ENCODE measurements around the gene SOX3. TPM values are rescaled to one million over a fixed set of nuclear protein-coding genes. Genes with fewer than 3 reads are reported as not detected.

Gene SOX3
- total and polyA plus RNA-seq, 4 donors: not detected

DNA sequence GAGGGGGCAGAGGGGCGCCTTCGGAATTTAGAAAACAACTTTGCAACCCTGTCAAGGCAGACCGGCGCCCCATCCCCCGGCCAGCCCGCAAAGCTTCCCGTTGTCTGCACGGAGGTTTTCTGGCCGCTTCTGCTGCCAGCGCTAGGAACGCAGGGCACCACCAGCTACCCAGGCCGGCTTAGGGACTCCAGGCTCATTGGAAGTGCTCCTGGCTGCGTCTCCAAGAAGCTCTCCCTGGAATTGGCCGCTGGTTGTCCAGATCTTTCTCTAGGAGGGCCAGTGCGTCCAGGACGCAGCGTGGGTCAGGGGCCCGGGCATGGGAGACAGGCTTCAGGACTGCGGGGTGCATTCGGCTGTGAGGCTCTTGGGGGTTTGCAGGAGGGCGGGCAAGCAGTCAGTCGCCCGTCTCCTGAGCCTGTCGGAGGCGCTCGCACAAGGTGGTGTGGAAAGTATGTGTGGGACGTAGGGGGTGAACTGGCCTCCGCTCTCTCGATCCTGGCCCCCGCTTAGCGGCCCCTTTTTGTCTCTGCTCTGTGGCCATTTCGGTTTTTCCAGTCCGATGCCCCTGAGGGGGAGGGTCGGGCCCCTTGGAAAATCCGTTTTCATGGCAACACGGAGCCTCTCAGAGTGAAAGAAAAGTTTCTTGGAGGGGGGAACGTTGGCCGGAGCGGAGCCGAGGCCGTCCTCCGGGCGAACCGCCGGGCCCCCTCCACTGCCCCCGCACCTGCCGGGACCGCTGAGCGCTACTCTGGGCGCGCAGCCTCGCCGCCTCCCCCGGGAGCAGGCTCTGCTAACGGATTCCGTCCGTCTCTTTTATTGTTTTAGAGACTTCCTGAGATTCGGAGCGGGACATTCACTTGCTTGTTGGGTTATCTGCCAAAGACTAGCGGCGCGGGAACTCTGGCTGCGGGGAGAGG lies 810 bp upstream of the SOX3 start:
- Histone ChIP-seq H3K27ac (ENCODE audit: low read depth in 1 of 2, low read length in 2 of 2) (no peak overlapping the region), H3K27me3 (ENCODE audit: control insufficient read depth in 4 of 4, insufficient read depth in 4 of 4, low read length in 3 of 4) (peaks cover 0 to 12% (median 2%) of the 10 kb centered on the region in 4 donors), H3K9ac (ENCODE audit: low read depth in 1 of 2, low read length in 2 of 2) (no peak overlapping the region), H3K36me3 (ENCODE audit: control insufficient read depth in 4 of 4, insufficient read depth in 3 of 4, low read depth in 1 of 4, low read length in 3 of 4) (no peaks in the 10 kb centered on the region), H3K9me3 (ENCODE audit: control insufficient read depth in 4 of 4, low read length in 3 of 4) (peaks cover 0 to 3% (median 0%) of the 10 kb centered on the region in 4 donors), H3K4me3 (ENCODE audit: low read depth in 1 of 3, low read length in 3 of 3) (no peak overlapping the region), H3K4me1 (ENCODE audit: control insufficient read depth in 4 of 4, insufficient read depth in 4 of 4, low read length in 3 of 4) (peaks cover 3 to 16% (median 12%) of the 10 kb centered on the region in 4 donors)
- DNase-seq (ENCODE audit: low spot score): no peak
- WGBS: 4% methylated on average over 63 of the region's 63 CpGs
- TF ChIP-seq, protein P1, sequence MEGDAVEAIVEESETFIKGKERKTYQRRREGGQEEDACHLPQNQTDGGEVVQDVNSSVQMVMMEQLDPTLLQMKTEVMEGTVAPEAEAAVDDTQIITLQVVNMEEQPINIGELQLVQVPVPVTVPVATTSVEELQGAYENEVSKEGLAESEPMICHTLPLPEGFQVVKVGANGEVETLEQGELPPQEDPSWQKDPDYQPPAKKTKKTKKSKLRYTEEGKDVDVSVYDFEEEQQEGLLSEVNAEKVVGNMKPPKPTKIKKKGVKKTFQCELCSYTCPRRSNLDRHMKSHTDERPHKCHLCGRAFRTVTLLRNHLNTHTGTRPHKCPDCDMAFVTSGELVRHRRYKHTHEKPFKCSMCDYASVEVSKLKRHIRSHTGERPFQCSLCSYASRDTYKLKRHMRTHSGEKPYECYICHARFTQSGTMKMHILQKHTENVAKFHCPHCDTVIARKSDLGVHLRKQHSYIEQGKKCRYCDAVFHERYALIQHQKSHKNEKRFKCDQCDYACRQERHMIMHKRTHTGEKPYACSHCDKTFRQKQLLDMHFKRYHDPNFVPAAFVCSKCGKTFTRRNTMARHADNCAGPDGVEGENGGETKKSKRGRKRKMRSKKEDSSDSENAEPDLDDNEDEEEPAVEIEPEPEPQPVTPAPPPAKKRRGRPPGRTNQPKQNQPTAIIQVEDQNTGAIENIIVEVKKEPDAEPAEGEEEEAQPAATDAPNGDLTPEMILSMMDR (IDR thresholded peaks at IDR 0.05; ENCODE audit: low read depth, low read length, missing input control): no peak
- TF ChIP-seq SP1 (IDR thresholded peaks at IDR 0.05) (no peak), REST (IDR thresholded peaks at IDR 0.05) (no peak), NR2F2 (IDR thresholded peaks at IDR 0.05) (no peak), GABPA (IDR thresholded peaks at IDR 0.05 in 1 of 2, conservative IDR thresholded peaks at IDR 0.05 in 1 of 2) (no peak), RAD21 (IDR thresholded peaks at IDR 0.05) (no peak), EGR1 (IDR thresholded peaks at IDR 0.05; ENCODE audit: low read depth in 2 of 2) (no peak), MAX (IDR thresholded peaks at IDR 0.05) (no peak), TAF1 (conservative IDR thresholded peaks at IDR 0.05) (no peak), FOXA1 (IDR thresholded peaks at IDR 0.05) (no peak), RXRA (IDR thresholded peaks at IDR 0.05) (no peak), YY1 (IDR thresholded peaks at IDR 0.05) (no peak), ZBTB33 (IDR thresholded peaks at IDR 0.05) (no peak), ATF3 (IDR thresholded peaks at IDR 0.05) (no peak), FOXA2 (IDR thresholded peaks at IDR 0.05) (no peak), HNF4G (IDR thresholded peaks at IDR 0.05) (no peak)
